ENCODE measurements around the gene INO80C.
"Not testable (repeated sequence)": the region's sequence is repeated elsewhere in the genome, so short reads cannot be mapped to it uniquely, and the experiment has no call there.

INO80C gene

DNA sequence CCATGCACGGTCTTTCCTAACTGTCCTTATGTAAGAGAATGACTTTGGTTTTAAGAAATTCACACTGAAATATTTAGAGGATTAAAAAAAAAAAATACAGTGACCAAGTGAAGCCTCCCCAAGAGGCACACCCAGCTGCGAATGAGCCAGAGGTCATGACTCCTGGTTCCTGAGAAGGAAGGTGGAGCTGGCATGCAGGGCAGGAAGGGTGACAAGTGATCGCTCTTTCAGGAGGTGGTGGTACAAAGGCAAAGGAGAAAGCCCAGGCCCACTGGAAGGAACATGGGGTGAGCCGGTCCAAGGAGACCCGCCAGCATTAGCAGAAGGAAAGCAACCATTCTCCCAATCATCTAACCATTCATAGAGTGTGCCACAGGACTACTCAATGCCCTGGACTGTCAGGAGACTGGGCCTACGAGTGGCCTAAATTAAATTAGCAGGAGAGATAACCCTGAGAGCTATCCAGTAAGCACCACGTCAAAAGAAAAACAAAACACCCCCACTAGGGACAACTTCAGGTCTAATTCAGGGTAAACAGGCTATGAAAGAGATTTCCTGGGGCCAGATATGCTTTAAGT lies 7.8 kb downstream of the INO80C start:
- no peak for DNase-seq (ENCODE audit: low read depth)
- H3K4me3 ChIP-seq (ENCODE audit: low read length), result no peak overlapping the region
- TF ChIP-seq, protein P1, sequence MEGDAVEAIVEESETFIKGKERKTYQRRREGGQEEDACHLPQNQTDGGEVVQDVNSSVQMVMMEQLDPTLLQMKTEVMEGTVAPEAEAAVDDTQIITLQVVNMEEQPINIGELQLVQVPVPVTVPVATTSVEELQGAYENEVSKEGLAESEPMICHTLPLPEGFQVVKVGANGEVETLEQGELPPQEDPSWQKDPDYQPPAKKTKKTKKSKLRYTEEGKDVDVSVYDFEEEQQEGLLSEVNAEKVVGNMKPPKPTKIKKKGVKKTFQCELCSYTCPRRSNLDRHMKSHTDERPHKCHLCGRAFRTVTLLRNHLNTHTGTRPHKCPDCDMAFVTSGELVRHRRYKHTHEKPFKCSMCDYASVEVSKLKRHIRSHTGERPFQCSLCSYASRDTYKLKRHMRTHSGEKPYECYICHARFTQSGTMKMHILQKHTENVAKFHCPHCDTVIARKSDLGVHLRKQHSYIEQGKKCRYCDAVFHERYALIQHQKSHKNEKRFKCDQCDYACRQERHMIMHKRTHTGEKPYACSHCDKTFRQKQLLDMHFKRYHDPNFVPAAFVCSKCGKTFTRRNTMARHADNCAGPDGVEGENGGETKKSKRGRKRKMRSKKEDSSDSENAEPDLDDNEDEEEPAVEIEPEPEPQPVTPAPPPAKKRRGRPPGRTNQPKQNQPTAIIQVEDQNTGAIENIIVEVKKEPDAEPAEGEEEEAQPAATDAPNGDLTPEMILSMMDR (IDR thresholded peaks at IDR 0.05; ENCODE audit: insufficient read depth, low read depth, low read length, missing control alignments), result no peak

DNA sequence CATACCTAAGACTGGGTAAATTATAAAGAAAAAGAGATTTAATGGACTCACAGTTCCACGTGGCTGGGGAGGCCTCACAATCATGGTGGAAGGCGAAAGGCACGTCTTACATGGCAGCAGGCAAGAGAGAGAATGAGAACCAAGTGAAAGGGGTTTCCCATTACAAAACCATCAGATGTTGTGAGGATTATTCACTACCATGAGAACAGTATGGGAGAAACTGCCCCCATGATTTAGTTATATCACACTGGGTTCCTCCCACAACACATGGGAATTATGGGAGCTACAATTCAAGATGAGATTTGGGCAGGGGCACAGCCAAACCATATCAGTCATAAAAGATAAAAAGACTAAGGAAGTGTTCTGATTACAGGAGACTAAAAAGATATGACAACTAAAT lies 8.5 kb downstream of the INO80C start:
- H3K4me3 ChIP-seq (ENCODE audit: low read length); DNase-seq (ENCODE audit: low read depth): not testable (repeated sequence)

DNA sequence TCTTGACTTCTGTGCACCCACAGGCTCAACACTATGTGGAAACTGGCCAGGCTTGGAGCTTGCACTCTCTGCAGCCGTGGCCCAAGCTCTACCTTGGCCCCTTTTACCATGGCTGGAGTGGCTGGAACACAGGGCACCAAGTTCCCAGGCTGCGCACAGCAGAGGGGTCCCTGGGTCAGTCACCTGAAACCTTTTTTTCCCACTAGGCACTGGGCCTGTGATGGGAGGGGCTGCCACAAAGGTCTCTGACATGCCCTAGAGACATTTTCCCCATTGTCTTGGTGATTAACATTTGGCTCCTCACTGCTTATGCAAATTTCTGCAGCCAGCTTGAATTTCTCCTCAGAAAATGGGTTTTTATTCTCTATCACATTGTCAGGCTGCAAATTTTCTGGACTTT lies 9.4 kb downstream of the INO80C start:
- H3K4me3 ChIP-seq (ENCODE audit: low read length); DNase-seq (ENCODE audit: low read depth): not testable (repeated sequence)

DNA sequence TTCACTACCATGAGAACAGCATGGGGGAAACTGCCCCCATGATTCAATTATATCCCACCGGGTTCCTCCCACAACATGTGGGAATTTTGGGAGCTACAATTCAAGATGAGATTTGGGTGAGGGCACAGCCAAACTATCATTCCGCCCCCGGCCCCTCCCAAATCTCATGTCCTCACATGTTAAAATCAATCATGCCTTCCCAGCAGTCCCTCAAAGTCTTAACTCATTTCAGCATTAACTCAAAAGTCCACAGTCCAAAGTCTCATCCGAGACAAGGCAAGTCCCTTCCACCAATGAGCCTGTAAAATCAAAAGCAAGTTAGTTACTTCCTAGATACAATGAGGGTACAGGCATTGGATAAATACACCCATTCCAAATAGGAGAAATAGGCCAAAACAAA lies 10.2 kb downstream of the INO80C start:
- not testable (repeated sequence) for H3K4me3 ChIP-seq (ENCODE audit: low read length); DNase-seq (ENCODE audit: low read depth)

DNA sequence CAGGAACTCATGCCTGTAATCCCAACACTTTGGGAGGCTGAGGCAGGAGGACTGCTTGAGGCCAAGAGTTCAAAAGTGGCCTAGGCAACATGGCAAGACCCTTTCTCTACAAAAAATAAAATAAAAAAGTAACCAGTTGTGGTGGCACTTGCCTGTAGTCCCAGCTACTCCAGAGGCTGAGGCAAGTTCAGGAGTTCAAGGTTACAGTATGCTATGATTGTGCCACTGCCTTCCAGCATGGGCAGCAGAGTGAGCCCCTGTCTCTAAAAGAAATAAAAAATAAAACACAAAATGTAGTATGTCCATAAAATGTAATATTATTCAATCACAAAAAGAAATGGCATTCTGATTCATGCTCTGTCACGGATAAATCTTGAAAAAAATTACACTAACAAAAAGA lies 11.9 kb downstream of the INO80C start:
- DNase-seq (ENCODE audit: low read depth), result no peak
- no peak overlapping the region for H3K4me3 ChIP-seq (ENCODE audit: low read length)
- TF ChIP-seq, protein P1 (IDR thresholded peaks at IDR 0.05; ENCODE audit: insufficient read depth, low read depth, low read length, missing control alignments), result no peak

DNA sequence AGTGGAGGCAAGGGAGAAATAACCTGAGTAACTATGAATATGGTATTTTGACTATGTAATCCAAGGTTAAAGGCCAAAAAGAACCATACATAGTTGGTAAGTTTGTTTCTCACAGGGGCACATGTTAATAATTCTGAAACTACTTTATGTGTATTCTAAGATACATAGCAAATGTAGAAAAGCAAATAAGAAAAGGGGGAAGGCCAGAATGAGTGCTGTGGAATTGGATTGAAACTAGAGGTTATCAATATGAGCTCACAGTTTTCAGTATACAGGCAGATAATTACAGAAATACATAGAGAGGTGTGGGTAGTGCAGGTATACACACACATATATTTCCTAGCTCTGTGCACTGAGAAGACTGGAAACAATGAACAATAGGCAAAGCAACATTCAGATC lies 13.7 kb downstream of the INO80C start:
- no peak overlapping the region for H3K4me3 ChIP-seq (ENCODE audit: low read length)
- TF ChIP-seq, protein P1 (IDR thresholded peaks at IDR 0.05; ENCODE audit: insufficient read depth, low read depth, low read length, missing control alignments), result no peak
- DNase-seq (ENCODE audit: low read depth), result no peak

DNA sequence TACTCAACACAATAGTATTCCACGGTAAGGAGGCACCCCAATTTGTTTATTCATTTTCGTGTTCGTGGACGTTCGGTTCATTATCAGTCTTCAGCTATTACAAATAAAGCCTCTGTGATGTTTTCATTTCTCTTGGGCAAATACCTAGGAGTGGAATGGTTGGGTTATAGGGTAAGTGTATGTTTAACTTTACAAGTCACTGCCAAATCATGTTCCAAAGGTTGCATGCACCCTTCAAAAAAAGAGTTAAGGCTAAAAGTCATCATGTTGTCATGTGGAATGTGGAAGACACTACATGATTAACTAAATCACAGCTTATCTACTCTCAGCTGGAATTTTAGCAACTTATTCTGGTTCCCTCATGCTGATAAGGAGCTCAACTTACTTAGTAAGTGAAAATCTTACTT lies 15.8 kb downstream of the INO80C start:
- no peak overlapping the region for H3K4me3 ChIP-seq (ENCODE audit: low read length)
- DNase-seq (ENCODE audit: low read depth), result no peak
- TF ChIP-seq, protein P1 (IDR thresholded peaks at IDR 0.05; ENCODE audit: insufficient read depth, low read depth, low read length, missing control alignments), result no peak

DNA sequence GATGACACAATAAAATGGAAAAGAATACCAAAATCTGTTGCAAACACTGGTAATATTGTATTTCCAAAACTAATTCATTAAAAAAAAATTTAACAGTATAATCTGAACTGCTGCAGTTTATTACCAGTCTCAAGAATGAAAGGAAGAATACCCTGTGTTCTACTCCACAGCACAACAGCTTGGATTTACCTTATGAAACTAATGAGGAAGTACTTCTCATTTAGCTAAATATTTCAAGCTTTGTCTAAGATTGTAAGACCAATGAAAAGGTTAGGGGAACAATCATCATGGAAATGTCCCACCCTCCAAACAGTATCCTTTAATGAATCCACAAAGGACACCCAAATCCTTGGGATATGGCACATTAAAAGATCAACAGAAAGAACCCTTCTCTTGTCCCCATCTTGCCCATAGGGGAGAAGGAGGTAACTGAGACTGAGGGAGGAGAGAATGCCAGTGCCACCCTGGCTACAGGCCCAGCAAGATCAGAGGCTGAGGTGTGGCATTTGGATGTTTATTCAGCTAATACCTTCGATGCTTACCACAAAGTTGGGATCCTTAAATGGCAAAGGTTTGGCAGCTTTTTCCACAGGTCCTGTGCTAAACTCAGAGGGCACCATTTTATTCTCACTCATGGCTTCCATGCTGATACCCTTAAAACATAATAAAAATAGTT lies 17.7 kb downstream of the INO80C start:
- TF ChIP-seq, protein P1 (IDR thresholded peaks at IDR 0.05; ENCODE audit: insufficient read depth, low read depth, low read length, missing control alignments), result no peak
- DNase-seq (ENCODE audit: low read depth), result no peak
- no peak overlapping the region for H3K4me3 ChIP-seq (ENCODE audit: low read length)

All from epithelial cell of esophagus (primary cell).